Stimulated activated effector memory CD8-positive, alpha-beta T cell treated with anti-CD3 and anti-CD28 coated beads, Interleukin-12 subunit alpha, Interleukin-12 subunit beta, amount 100 ng/mL, for 72 hours (primary cell): ENCODE data around the gene NDST4.
A peak's percentile ranks its signal among the peaks of the same experiment; 100 is the strongest.

Experiments used
- ATAC-seq: fragments of 150-1000 bp; cut with Tn5 transposase; 2 replicates; pipeline ENCODE4 v1.10.0; 2021
- DNase-seq, 2 donors: peaks; one replicate each; pipeline ENCODE4 v3.0.0; 2021 to 2022; ENCODE audit warnings: low spot score in 2 of 2
- H3K27ac Mint-ChIP-seq: one replicate; pipeline ENCODE4 v1.8.0; 2022; ENCODE audit warnings: mild to moderate bottlenecking, mixed read lengths
- H3K36me3 Mint-ChIP-seq: one replicate; pipeline ENCODE4 v1.8.0; 2022; ENCODE audit warnings: mild to moderate bottlenecking, mixed read lengths
- H3K4me1 Mint-ChIP-seq: one replicate; pipeline ENCODE4 v1.8.0; 2022; ENCODE audit warnings: mixed read lengths
- H3K4me3 Mint-ChIP-seq: one replicate; pipeline ENCODE4 v1.8.0; 2022; ENCODE audit warnings: mild to moderate bottlenecking, mixed read lengths
- H3K9me3 Mint-ChIP-seq: one replicate; pipeline ENCODE4 v1.8.0; 2022; ENCODE audit warnings: mixed read lengths

Gene NDST4

DNA sequence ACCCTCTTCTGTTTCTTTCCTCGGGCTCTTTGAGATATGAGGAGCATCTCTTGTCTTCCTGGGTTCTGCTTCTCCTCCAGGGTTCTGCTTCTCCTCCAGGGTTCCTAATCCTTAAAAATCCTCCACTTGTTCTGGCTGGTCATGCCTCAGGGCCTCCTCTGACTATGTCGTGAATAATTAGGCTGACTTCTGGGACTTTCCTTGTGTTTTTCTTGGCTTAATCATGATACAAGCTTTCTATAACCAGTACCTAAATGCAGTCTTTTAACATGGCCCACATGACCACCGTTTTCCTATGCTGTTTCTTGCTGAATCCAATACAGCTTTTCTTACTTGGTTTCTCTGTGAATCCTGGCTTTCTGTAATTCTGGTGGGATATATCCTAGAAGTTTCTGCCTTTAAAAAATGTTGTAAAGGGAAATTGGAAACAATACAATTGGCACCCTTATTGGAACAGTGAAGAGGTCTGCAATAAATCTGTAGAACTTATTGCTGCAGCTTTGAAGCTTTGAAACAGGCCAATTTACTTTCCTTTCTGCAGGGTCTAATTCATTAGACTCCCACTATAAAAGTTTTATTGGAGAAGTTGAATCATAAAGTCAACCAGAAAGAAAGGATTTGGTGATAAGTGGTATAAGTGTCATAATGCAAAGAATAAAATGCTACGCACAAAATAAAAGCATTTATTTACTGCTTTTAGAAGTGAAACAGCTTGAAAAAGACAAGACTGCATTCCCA is 301.7 kb downstream of the NDST4 start:
- H3K4me3 Mint-ChIP-seq: no peak overlapping the region
- no peak overlapping the region for H3K27ac Mint-ChIP-seq
- ATAC-seq (no peak), DNase-seq (no peak)
- peaks cover 8% of the 10 kb centered on the region for H3K4me1 Mint-ChIP-seq
- no peaks in the 10 kb centered on the region for H3K36me3 Mint-ChIP-seq
- H3K9me3 Mint-ChIP-seq: peaks cover 3% of the 10 kb centered on the region

DNA sequence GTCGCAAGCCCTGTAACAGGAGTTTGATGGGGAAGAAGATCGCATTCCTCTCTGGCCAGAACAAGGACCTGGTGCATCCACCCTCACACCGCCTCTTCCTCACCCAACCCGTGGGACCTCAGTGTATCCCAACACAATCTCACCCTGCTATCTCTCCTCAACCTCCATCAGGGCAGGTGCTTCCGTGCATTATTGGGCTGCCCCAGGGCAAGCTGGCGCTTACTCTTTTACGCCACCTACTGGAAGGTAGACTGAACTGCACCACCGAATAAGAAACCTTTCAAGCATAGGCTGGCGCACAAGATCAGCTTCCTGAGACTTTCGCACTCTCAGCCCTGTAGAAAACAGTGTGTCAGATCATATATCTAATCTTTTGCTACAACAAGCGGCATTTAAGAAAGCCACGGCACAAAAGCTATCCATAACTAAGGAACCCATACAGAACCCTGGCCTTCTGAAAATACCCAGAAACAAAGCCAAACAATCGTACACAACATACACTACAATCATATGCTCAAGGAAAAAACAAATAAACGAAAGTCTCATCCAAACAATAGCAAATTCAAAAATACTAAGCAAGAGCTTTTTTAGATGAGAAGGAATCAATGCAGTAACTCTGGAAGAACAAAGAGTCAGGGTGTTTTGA is 305.5 kb downstream of the NDST4 start:
- Mint-ChIP-seq H3K4me3 (no peak overlapping the region), H3K27ac (no peak overlapping the region), H3K9me3 (no peaks in the 10 kb centered on the region), H3K4me1 (peaks cover 8% of the 10 kb centered on the region), H3K36me3 (no peaks in the 10 kb centered on the region)
- DNase-seq: peak in 1 of 2 donors; percentile 50
- peak; percentile 81 for ATAC-seq

DNA sequence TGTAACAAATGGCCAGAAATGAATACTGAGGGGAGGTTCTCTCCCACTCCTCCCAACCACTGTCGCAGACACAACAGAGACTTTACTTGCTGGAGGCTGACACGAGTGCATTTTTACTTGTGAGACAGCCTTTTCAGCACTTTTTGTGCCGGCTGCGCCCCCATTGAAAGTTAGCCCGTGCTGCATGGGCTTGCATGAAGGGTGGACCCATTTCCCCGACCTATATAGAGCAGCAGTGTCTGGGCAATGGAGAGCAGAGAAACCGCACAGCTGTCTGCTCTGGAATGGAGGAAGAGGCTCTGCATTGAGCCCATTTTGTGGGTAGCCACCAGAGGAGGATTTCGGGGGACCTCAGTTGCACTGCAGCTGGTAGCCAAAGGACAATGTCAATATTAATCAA is 306.1 kb downstream of the NDST4 start:
- H3K4me3 Mint-ChIP-seq: no peak overlapping the region
- H3K36me3 Mint-ChIP-seq: no peaks in the 10 kb centered on the region
- no peak overlapping the region for H3K27ac Mint-ChIP-seq
- peaks cover 8% of the 10 kb centered on the region for H3K4me1 Mint-ChIP-seq
- no peak for DNase-seq
- ATAC-seq: peak; percentile 44
- no peaks in the 10 kb centered on the region for H3K9me3 Mint-ChIP-seq

DNA sequence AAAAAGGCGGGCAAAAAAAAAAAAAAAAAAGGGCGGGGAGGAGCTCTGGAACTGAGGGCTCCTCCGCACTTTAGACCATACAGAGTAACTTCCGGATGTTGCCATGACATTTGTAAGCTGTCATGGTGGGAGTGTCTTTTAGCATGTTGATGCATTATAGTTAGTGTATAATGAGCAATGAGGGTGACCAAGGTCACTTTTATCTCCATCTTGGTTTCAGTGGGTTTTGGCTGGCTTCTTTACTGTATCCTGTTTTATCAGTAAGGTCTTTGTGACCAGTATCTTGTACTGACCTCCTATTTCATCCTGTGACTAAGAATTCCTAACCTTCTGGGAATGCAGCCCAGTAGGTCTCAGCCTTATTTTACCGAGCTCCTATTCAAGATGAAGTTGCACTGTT is 321.4 kb downstream of the NDST4 start:
- no peak for ATAC-seq

DNA sequence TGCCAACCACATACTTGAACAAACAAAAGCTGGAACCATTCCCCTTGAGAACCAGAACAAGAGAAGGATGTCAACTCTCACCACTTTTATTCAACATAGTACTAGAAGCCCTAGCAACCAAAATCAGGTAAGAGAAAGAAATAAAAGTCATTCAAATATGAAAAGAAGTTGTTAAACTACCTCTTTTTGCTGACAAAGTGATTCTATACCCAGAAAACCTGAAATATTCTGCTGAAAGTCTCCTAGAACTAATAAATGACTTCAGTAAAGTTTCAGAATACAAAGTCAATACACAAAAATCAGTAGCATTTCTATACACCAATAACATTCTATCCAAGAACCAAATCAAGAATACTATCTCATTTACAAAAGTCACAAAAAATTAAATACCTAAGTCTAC is 327.9 kb downstream of the NDST4 start:
- no peaks in the 10 kb centered on the region for H3K4me1 Mint-ChIP-seq
- no peak for DNase-seq
- no peaks in the 10 kb centered on the region for H3K36me3 Mint-ChIP-seq
- H3K4me3 Mint-ChIP-seq: no peak overlapping the region
- no peaks in the 10 kb centered on the region for H3K9me3 Mint-ChIP-seq
- ATAC-seq: no peak
- H3K27ac Mint-ChIP-seq: no peak overlapping the region

More for the DNA sequence above, 321.4 kb downstream of the NDST4 start:
- Mint-ChIP-seq H3K4me3 (no peak overlapping the region), H3K4me1 (no peaks in the 10 kb centered on the region), H3K27ac (no peak overlapping the region), H3K9me3 (no peaks in the 10 kb centered on the region), H3K36me3 (no peaks in the 10 kb centered on the region)
- DNase-seq: no peak

DNA sequence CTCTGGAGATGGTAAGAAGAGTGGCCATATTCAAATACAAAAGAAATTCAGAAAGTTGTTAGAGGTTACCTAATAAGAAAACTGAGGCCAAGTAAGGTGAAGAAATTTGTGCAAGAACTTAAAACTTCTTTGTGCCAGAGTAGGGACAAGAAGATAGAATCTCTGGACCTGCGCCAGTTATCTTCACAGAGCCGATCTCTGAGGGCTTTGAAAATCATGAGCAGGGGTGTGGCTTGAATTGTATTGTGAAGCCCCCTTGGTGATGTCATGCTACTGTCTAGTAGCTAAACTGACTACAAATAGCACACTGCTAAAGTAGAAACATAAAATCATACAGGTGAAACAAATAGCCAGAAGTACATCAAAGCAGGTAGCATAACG is 330.2 kb downstream of the NDST4 start:
- DNase-seq (no peak), ATAC-seq (no peak)
- Mint-ChIP-seq H3K4me1 (no peaks in the 10 kb centered on the region), H3K36me3 (no peaks in the 10 kb centered on the region), H3K9me3 (no peaks in the 10 kb centered on the region), H3K27ac (no peak overlapping the region), H3K4me3 (no peak overlapping the region)

DNA sequence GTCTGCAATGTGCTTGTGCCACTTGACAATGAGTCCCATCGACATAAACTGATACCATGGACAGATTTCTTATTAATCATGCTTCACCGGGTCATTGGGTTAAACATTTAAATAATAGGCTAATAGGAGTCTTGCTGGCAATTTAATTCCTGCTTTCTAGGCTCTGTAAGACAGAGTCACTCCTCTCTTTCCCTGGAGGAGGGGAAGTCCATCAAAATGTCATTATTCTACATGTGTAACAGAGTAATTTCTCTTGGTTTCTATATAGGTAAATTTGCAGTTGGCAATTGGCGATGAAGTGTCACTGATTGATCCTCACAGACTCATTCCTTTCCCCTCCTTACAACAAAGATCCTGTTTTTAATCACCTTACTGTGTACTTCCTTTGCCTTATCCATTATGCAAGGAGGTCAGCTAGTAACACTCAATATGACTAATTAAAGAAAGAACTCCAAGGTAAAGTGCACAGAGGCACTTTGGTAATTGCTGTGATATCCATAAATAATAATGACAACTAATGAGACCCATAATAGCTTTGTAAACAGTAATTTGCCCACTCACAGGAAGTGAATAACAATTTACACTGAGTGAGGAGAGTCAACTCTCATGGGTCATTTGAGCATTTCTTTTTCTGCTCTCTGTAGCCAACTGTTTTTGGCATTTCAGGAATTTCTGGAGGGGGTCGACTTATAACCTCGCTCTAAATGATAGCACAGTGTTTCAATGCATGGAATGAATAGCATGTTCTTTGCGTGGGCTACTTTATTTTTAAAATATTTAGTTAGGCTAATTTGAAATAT is 330.8 kb downstream of the NDST4 start:
- Mint-ChIP-seq H3K9me3 (no peaks in the 10 kb centered on the region), H3K4me1 (no peaks in the 10 kb centered on the region), H3K27ac (no peak overlapping the region), H3K36me3 (no peaks in the 10 kb centered on the region), H3K4me3 (no peak overlapping the region)
- ATAC-seq (no peak), DNase-seq (no peak)

DNA sequence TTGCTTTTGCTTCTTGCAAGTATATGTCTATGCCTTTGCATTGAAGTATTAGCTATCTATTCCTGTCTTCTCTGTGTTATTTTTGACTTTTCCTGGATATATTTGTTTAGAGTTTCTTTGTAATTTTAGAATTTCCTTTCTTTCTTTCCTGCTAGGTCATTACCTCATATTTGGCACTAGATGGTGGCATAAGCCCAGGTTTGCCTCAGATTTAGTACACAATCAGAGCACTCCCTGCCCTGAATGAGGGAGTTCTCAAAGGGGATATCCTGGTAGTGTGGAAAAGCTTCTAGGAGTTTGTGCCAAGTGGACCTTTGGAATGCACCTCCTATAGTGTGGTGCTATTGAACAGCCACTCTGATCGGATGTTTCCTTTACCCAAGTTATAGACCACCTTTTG is 333.2 kb downstream of the NDST4 start:
- Mint-ChIP-seq H3K36me3 (no peaks in the 10 kb centered on the region), H3K27ac (no peak overlapping the region), H3K4me3 (no peak overlapping the region), H3K4me1 (no peaks in the 10 kb centered on the region), H3K9me3 (no peaks in the 10 kb centered on the region)
- DNase-seq: no peak
- no peak for ATAC-seq
